PC-9 (cell line): ENCODE measurements around the gene DRC3. TPM values are rescaled to one million over a fixed set of nuclear protein-coding genes. Genes with fewer than 3 reads are reported as not detected.
A peak's percentile ranks its signal among the peaks of the same experiment; 100 is the strongest.

Experiments
- BruUV-seq: library from RNA; stranded (reverse); fragments of 400-500 nt; replicated peaks from 2 replicates; lab custom pipeline; 2021; lab: Mats Ljungman, UMichigan
- CTCF ChIA-PET: fragments of 300-600 bp; sonication (Branson Sonifier 250); formaldehyde crosslinking; loops from one replicate; lab custom pipeline; 2022; ENCODE audit warnings: antibody characterized with exemption; lab: Charles Lee
- POLR2A ChIA-PET: fragments of 300-600 bp; sonication (Branson Sonifier 250); formaldehyde crosslinking; loops from one replicate; lab custom pipeline; 2022; ENCODE audit warnings: antibody characterized with exemption; ENCODE audit not compliant: unreplicated experiment; lab: Charles Lee
- DNase-seq, 2 experiments: peaks; one replicate each; pipeline versions ENCODE4 v3.0.0 to v3.0.0-alpha.2; 2015 to 2022; ENCODE audit warnings: mixed read lengths in 1 of 2
- H2AFZ ChIP-seq: fragments of 200-600 bp; sonication (generic); 2 replicates; pipeline ENCODE4 v1.8.1; 2017; ENCODE audit warnings: antibody characterized with exemption
- H3F3A ChIP-seq: fragments of 200-600 bp; sonication (generic); 2 replicates; pipeline ENCODE4 v1.8.1; 2017; ENCODE audit warnings: antibody characterized with exemption, mild to moderate bottlenecking, low read depth; ENCODE audit not compliant: insufficient read depth
- H3K27ac ChIP-seq: fragments of 200-600 bp; sonication (generic); 2 replicates; pipeline ENCODE4 v1.6.1; 2016; ENCODE audit warnings: mixed run types
- H3K27me3 ChIP-seq: fragments of 200-600 bp; sonication (generic); 2 replicates; pipeline ENCODE4 v1.6.1; 2016; ENCODE audit warnings: low read depth, mixed run types; ENCODE audit not compliant: insufficient read depth
- H3K36me3 ChIP-seq: fragments of 200-600 bp; sonication (generic); 2 replicates; pipeline ENCODE4 v1.6.1; 2016; ENCODE audit warnings: low read depth, mixed run types
- H3K4me1 ChIP-seq: fragments of 200-600 bp; sonication (generic); replicated peaks from 2 replicates; pipeline ENCODE4 v1.6.1; 2016; ENCODE audit warnings: mixed run types; ENCODE audit not compliant: insufficient read depth
- H3K4me2 ChIP-seq: fragments of 200-600 bp; sonication (generic); 2 replicates; pipeline ENCODE4 v1.6.1; 2017; ENCODE audit warnings: mixed run types
- H3K4me3 ChIP-seq: fragments of 200-600 bp; sonication (generic); 2 replicates; pipeline ENCODE4 v1.6.1; 2016; ENCODE audit warnings: mixed run types
- H3K79me2 ChIP-seq: fragments of 200-600 bp; sonication (generic); 2 replicates; pipeline ENCODE4 v1.6.1; 2017; ENCODE audit warnings: low read depth, mixed run types
- H3K9me2 ChIP-seq: fragments of 200-600 bp; sonication (generic); 2 replicates; pipeline ENCODE4 v1.8.1; 2017; ENCODE audit warnings: mild to moderate bottlenecking; ENCODE audit not compliant: insufficient read depth
- H3K9me3 ChIP-seq: fragments of 200-600 bp; sonication (generic); 2 replicates; pipeline ENCODE4 v1.8.1; 2016; ENCODE audit warnings: low read depth; ENCODE audit not compliant: insufficient read depth
- H4K20me1 ChIP-seq: fragments of 200-600 bp; sonication (generic); 2 replicates; pipeline ENCODE4 v1.8.1; 2017; ENCODE audit not compliant: insufficient read depth
- CTCF ChIP-seq: fragments of 200-600 bp; sonication (generic); conservative IDR thresholded peaks from 2 replicates; pipeline ENCODE4 v1.6.1; 2017; ENCODE audit warnings: mixed run types, antibody characterized with exemption, mild to moderate bottlenecking, moderate library complexity
- EZH2 ChIP-seq: fragments of 200-600 bp; sonication (generic); IDR thresholded peaks from 2 replicates; pipeline ENCODE4 v1.8.0; 2017; ENCODE audit warnings: antibody characterized with exemption, low read depth
- intact Hi-C: fragments of 100-400 bp; cut with micrococcal nuclease; formaldehyde crosslinking; loops from one replicate; pipeline ENCODE4 v1.10.0; 2022; ENCODE audit not compliant: unreplicated experiment
- total RNA-seq: library from RNA; stranded (reverse); gene quantifications from 2 replicates; pipeline ENCODE4 v1.2.3, GENCODE V29; 2021

Gene DRC3
- total RNA-seq, 1 experiment from 2014 or later = 15.2 TPM

- peak overlapping the region; percentile 49 for H3K4me2 ChIP-seq
- H3K27me3 ChIP-seq = no peaks in the 10 kb centered on the region
- POLR2A ChIA-PET = interaction anchor here (0.5 to 1.4 kb wide), 4 partner anchors 13 to 22 kb away, joined by 3 to 21 read pairs (median 8); partner anchors contain the start of genes DRC3 and TOM1L2
- H3K4me1 ChIP-seq = peaks cover 44% of the 10 kb centered on the region
- no peaks in the 10 kb centered on the region for H3K9me3 ChIP-seq
- no peaks in the 10 kb centered on the region for H3K36me3 ChIP-seq
- peaks cover 64% of the 10 kb centered on the region for H3K79me2 ChIP-seq
- peak overlapping the region; percentile 90 for H3K27ac ChIP-seq
- CTCF ChIA-PET = interaction anchor here (1.8 kb wide), 1 partner anchor 36 kb away, joined by 23 read pairs; no protein-coding TSS in a partner anchor
- DNase-seq = no peak
- H2AFZ ChIP-seq = no peak overlapping the region
- intact Hi-C loops = no loop called here
- peaks cover 44% of the 10 kb centered on the region for H3F3A ChIP-seq
- no peaks in the 10 kb centered on the region; the same call in 1 of the 2 replicates for H4K20me1 ChIP-seq
- no TSS peak for BruUV-seq
- no peak overlapping the region; the same call in 1 of the 2 replicates for H3K4me3 ChIP-seq
- no peak for TF ChIP-seq EZH2
- no peak for TF ChIP-seq CTCF
- H3K9me2 ChIP-seq = no peaks in the 10 kb centered on the region
Measured at GRCh38 chr17:17957584-17957916, 15.1 kb upstream of the DRC3 start.

- Histone ChIP-seq H2AFZ (no peak overlapping the region), H3K27ac (peak overlapping the region; percentile 90), H3K9me2 (no peaks in the 10 kb centered on the region), H3K4me1 (peaks cover 48% of the 10 kb centered on the region), H3K79me2 (peaks cover 70% of the 10 kb centered on the region), H3K4me2 (peak overlapping the region; percentile 49), H3K9me3 (no peaks in the 10 kb centered on the region), H4K20me1 (peaks cover 4% of the 10 kb centered on the region; the same call in 1 of the 2 replicates), H3K27me3 (no peaks in the 10 kb centered on the region), H3K36me3 (no peaks in the 10 kb centered on the region), H3K4me3 (peak overlapping the region; percentile 12; the same call in 1 of the 2 replicates), H3F3A (peaks cover 49% of the 10 kb centered on the region)
- DNase-seq = no peak
- TSS peak; percentile 98 for BruUV-seq
- TF ChIP-seq CTCF (no peak), EZH2 (no peak)
- ChIA-PET CTCF (interaction anchor here (0.7 to 1.8 kb wide), 2 partner anchors 37 to 40 kb away, joined by 3 to 23 read pairs; no protein-coding TSS in a partner anchor), POLR2A (interaction anchor here (1.4 kb wide), 1 partner anchor 13 kb away, joined by 21 read pairs; the partner anchor contains the start of genes DRC3 and TOM1L2)
- intact Hi-C loops = loop anchor here (1.0 to 2.0 kb wide), 5 partner anchors 14 to 74 kb away; partner anchors contain the start of genes DRC3 and TOM1L2
Measured at GRCh38 chr17:17958982-17959381, 13.7 kb upstream of the DRC3 start.

- intact Hi-C loops = loop anchor here (2.0 kb wide), 3 partner anchors 13 to 49 kb away; partner anchors contain the start of genes DRC3 and TOM1L2
- H3K4me2 ChIP-seq = peak overlapping the region; percentile 49
- H3K4me1 ChIP-seq = peaks cover 54% of the 10 kb centered on the region
- TF ChIP-seq CTCF = no peak
- TF ChIP-seq EZH2 = no peak
- no peaks in the 10 kb centered on the region for H3K36me3 ChIP-seq
- H3K79me2 ChIP-seq = peaks cover 66% of the 10 kb centered on the region
- CTCF ChIA-PET = no interaction called here
- H3K9me2 ChIP-seq = no peaks in the 10 kb centered on the region
- no peaks in the 10 kb centered on the region for H3K9me3 ChIP-seq
- DNase-seq = no peak
- peaks cover 49% of the 10 kb centered on the region for H3F3A ChIP-seq
- H2AFZ ChIP-seq = no peak overlapping the region
- H3K27ac ChIP-seq = peak overlapping the region; percentile 90
- BruUV-seq = no TSS peak
- H3K27me3 ChIP-seq = no peaks in the 10 kb centered on the region
- POLR2A ChIA-PET = interaction anchor here (0.7 kb wide), 2 partner anchors 8 to 38 kb away, joined by 4 to 7 read pairs; no protein-coding TSS in a partner anchor
- peaks cover 4% of the 10 kb centered on the region; the same call in 1 of the 2 replicates for H4K20me1 ChIP-seq
- no peak overlapping the region for H3K4me3 ChIP-seq
Measured at GRCh38 chr17:17959520-17960361, 12.9 kb upstream of the DRC3 start.
